GM03348 (cell line): ENCODE data around the gene ZDHHC20.

Source experiments
- DNase-seq: peaks from one replicate; pipeline ENCODE4 v3.0.0; 2012; ENCODE audit warnings: low spot score

ZDHHC20 gene

DNA sequence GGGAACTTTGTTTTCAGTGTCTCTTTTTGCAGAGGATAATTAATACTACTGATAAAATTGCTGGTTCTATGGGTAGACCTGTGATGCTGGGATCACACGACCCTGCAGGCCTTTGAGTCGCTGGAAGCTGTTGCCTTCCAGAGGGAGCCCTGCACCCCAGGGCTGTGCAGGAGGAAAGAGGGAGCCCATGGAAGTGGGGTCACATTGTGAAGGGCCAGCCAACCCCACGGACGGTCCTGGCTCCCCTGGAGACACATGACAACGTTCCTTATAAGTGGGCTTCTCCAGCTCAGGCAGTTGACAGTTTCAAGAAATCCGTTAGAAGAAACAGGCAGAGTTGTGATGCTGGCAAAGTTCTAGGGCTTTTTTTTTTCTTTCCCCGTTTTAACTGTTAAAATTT, 98.0 kb downstream of the ZDHHC20 start:
- DNase-seq = no peak

DNA sequence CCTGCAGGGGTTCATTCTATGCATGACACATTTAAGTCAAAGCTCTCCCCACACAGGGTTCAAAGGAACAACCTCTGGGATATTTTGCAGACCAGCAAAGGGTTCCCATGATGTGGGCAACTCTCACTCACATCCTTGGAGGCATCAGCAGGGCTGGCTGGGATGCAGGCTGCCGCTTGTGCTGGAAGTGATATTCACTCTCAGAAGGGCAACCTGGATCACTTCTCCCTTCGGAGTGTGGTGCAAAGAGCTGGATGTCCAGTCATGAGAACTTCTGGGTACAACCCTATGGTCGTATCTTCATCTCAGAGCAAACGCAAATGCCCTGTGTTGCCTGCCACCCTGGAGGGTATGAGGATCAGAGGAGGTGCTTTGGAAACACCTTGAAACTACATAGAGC, 98.6 kb downstream of the ZDHHC20 start:
- no peak for DNase-seq

DNA sequence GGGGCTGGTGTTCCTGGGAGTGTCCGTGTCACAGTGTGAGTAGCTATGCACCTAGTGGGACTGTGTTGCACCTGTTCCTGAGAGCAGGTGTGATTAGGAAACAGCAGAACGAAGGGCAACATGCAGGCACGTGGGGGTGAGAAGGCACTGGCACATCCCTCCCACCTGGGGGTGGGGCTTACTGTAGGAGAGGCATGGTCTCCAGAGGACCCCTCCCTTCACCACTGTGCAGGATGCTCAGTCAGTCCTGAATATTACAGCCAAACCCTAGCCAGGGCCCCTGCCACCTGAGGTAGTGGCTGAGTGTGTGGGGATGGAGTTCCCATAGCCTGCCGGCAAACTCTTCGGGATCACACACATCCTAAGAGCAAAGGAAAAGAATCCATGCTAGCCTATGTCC, 99.2 kb downstream of the ZDHHC20 start:
- no peak for DNase-seq

DNA sequence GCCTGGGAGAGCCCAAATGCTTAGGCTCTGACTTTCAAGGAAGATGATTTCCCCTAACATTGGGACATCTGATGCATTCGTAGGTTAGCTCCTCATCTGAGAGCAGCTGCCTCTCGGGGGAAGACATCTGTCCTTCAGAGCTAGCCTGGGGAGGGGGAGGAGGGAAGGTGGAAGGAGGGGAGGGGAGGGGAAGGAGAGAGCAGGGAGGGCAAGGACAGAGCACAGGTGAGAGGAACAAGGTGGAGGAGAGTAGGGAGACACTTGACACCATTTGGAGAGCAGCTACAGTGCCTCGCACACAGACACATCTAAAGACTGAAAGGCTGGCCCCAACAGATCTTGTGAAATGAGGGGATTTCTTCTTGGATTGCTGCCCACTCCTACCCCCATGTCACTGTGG, 103.8 kb downstream of the ZDHHC20 start:
- DNase-seq = no peak

DNA sequence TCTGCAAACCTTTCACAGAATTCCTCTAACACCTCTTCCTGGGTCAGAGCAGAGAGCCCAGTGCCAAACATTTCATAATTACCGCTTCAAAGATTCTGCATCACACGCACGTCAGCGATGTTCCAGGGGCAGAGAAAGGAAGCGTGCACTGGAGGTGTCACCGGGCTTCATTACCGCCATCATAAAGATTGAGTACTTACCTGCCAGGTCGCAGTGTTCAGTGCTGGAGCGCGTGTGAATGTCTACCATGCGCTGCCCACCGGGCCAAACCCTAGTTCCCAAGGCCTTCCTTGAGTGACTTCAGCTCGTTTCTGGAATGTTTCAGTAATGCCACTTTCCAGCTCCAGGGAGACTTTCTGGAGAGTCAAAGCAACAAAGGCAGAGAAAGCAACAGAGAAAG, 104.4 kb downstream of the ZDHHC20 start:
- DNase-seq = no peak

DNA sequence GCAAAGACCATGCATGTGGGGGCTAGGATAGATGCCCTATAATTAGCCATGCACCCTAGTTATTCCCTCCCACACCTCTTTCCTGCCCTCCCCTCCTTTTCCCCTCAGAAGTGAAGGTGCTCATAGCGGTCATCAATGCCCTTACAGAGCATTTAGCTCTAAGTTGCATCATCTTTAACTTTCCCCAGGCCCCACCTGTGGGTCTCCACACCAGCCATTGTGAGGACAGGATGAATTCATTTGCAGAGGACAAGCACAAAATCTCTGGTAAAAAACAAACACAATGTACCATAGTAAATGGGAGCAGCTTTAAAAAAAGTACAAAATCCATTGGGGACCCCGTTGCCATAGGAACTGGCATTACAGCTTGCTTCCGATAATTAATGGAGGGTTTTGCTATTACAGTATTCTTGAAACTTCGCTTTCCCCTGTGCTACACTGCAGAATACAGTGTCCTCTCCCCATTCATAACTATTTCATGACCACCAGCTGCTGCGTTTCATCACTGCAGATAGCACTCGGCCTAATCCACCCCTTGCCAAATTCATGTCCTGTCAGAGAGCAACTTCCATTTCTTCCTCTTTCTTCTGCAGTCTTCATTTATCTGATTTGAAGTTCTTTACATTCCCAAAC, 110.5 kb downstream of the ZDHHC20 start:
- no peak for DNase-seq

DNA sequence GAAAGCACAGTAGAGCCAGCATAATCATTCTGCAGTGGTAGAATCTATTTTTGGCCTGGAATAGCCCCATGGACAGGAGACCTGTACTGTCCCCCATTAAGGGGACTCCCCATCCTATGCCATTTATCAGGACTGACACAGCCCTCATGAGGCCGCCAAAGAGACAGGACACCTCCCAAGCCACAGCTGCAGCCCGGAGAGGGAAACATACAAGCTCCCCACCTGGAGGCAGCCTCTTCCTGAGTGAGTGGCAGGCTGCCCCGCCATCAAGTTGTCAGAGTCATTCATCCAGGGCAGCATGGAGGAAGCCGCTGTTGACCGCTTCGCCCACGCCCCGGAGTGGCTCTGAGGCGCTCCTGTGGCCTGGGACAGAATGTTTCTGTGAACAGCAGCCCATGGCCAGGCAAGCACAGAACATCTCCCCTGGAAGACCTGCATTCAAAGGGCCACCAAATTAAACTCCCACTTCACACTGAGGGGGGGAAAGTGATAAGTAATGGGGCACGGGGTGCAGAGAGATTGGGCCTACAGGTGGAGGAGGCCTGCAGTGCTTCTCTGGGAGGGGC, 111.3 kb downstream of the ZDHHC20 start:
- no peak for DNase-seq

DNA sequence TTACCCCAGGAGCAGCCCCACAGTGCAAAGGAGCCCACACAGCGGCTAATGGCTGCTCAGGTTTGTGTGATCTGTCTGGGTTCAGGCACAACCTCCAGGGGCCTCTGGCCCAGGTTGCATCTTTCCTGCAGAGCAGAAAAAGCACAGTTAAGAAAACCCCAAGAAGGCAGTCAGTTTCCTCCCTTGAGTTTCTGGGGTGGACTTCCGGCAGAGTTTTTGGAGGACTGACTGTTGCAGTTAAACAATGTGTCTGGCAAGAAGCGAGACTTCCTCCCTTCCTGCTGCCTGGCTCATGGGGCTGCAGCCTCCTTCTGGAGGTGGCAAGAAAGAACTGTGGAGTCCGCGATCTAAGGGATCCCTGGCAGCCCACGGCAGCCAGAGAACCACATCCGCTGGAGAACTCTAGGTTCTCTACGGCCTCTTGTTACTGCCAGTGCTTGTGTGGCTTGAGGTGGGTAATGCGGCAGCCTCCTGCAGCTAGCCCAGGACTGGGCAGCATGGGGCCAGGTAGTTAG, 114.4 kb downstream of the ZDHHC20 start:
- no peak for DNase-seq

DNA sequence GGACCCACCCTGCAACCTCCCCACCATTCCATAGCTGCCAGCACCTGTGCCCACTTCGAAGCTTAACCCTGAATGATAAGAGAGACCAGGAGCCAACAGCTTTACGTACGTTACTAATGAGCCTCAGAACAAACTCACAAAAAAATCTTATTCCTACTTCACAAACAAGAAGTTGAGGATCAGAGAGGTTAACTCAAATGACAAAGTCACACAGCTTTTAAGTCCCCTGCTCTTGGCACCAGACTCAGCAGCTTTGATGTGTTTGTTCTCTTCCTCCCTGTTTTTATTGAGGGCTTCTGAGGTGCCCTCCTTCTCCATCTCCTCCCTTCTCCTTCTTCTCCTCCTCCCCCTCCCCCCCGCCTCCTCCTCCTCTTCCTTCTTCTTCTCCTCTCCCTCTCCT, 115.4 kb downstream of the ZDHHC20 start:
- no peak for DNase-seq

DNA sequence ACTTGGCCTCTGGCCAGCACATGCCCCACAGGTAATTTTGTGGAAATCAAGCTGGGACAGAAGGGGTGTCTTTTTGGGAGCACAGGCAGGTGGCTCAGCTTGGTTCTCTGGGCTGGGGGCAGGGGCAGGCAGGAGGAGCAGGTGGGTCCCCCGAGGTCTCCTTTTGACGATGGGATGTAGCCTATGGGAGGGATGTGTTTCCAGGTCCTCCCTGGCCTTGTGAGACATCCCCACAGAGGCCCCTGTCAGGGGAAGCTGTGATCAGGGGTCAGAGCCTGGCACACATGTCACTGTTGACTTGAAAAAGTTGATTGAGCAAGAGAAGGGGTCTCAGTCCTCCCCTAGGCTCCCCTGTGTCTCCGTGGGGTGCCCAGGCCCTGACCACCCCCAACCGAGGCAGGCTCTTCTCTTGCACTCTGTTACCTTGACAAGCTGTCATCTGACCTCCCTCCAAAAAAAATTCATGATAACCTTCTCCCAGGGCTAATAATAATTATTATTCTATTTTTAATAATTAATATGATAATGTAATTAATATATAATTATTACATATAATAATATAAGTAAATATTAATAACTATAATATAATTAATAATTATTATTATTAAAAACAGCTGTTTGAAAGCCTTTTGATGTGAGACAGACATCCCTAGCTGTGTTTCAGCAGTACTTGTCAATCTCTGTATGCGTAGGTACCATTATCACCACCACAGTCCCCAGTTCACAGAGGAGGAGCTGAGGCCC, 116.2 kb downstream of the ZDHHC20 start:
- DNase-seq = no peak

DNA sequence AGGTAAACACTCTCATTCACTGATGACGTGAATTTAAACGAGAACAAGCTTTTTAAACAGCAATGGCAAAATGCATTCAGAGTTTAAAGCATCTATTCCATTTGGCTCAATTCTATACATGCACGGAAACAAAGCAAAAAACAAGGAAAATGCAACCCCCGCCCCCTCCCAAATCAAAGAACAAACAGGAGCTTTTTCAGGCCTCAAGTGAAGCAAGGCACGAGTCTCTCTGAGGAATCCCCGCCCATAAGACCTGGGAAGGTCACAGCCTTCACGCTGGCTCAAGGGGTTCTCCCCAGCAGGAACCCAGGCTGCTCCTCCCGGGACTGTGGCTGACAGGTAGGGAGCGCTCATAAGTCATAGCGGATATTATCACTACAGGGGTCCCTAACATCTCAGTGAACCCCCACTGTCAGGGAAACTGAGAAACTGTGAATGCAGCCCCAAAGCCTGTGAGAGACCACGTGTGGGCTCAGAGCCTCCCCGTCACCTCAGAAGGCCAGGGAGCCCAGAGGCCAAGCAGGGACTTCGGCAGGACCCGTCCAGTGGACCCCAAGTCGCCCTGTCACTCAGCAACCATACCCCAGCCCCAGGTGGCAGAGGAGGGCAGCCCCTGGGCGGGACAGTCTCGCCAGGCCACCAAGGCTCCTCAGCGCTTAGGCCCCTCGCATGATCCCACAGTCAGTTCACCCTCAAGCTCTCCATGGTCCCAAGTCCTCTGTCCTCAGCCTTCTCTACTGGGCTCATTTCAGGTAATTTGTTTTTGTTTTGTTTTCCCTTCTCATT, 117.3 kb downstream of the ZDHHC20 start:
- no peak for DNase-seq

DNA sequence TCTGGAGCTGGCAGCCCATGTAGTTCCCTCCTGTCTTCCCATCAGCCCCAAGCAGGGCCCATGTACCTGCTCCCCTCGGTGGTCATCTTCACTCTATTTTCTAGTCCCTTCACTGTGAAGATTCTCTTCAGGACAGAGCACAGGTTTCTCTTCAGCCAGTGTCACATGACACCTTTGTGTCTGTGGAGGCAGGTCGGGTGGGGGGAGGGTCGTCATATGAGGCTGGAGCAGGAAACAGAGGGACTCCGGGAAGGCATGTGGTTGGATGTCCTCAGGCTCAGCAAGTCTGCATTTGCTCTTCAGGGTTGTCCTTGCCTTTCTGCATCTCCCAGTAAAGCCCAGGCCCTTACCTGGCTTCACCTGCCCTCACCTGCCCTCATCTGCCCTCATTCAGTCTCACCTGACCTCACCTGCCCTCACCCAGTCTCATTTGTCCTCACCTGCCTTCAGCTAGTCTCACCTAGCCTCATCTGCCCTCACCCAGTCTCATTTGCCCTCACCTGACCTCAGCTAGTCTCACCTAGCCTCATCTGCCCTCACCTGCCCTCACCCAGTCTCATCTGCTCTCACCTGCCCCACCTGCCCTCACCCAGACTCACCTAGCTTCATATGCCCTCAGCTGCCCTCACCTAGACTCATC, 120.3 kb downstream of the ZDHHC20 start:
- no peak for DNase-seq

DNA sequence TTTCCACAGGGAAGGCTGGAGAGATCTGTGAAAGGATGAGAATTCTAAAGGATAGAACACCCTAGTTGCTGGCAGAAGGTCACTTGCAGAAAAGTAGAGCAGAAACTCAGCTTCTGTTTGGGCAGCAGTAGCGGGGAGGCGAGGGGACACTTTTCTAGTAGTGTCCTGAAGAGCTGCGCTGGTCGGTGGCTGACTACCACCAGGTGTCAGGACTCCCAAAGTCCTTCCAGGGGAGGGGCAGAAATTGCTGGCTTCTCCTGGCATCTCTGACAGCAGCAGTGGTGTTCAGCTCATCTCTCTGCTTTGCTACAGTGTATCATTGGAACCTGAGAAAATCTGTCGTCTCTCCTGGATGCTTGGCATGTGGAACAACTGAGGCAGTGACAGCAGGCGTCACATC, 120.9 kb downstream of the ZDHHC20 start:
- DNase-seq = no peak

DNA sequence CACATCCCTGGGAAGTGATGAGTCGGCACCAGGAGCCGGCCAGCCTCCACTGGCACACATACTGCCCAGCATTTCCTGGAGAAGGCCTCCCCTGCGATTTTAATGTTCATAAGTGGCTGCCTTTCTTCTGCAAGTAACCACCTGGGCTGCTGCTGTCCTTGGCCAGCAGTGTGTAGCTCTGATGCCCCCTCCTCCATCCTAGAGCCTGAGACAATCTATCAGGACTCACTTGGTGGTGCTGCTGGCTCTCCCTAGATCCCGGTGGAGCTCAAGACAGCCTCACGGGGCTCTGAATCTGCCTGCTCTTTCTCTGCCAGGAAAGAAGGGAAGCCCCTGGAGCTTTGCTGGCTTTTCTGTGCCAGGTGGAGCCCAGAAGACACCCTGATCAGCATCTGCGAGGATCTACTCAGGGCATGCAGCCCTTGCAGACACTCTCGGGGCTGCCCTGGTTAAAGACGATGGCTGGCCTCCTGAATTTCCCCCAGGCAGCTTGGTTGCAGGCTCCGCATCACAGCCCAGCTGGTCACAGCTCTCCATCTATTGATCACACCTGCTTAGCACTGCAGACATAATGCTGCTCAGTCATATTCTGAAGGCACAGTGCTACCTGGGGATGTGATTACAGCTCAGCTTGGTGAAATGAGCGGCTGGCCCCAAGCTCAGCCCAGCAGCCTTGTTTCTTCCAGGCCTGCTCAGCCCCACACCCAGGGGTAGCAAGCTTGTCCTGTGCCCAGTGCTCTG, 122.3 kb downstream of the ZDHHC20 start:
- no peak for DNase-seq

DNA sequence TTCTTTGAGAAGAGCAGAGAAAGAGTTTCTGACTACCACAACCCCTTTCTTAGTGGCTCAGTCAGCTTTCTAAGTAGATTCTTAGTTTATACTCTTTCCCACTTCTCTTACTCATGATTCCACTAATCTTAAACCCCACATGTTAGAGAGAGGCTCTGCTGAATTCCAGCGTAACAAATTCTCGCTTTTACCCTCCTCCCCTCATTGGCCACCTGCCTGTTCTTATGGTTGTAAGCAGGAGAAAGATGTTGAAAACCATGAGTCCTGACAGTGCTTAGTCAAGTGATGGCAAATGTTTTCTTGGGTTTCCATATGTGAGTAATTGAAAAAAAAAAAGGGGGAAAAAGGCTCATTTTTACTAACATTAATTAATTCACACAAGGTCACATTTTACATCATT, 125.9 kb downstream of the ZDHHC20 start:
- no peak for DNase-seq

DNA sequence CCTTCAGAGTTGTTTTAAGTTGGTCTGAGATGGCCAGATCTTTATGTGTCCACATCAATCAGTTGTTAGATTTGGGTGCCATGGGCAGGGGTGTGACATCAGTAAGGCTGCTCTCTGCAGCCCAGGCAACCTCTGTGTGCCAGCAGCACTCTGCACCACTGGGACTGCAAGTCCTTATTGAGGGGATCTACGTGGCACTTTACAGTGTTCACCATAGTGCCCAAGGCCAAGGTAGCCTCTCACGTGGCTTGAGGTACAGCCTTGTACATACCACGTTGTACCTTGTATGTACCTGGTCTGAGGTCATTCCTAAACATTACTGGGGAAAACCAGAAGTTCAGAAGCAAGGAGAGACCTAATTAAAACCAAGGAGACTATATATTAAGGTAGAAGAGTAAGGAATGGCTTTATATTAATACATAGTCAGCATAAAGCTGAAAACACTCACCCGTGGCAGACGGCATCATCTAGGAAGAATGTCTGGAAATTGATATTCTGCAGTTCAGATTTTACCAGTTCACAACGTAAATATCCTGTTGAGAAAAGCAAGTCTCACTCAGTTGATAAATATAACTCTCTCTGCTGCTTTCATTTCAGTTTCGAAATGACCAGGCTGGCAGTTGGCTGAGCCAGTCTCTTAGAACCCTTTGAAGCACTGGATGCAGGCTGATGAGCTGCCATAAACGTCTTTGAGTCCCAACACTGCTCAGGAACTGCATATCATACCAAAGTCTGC, 128.8 kb downstream of the ZDHHC20 start:
- DNase-seq = no peak

DNA sequence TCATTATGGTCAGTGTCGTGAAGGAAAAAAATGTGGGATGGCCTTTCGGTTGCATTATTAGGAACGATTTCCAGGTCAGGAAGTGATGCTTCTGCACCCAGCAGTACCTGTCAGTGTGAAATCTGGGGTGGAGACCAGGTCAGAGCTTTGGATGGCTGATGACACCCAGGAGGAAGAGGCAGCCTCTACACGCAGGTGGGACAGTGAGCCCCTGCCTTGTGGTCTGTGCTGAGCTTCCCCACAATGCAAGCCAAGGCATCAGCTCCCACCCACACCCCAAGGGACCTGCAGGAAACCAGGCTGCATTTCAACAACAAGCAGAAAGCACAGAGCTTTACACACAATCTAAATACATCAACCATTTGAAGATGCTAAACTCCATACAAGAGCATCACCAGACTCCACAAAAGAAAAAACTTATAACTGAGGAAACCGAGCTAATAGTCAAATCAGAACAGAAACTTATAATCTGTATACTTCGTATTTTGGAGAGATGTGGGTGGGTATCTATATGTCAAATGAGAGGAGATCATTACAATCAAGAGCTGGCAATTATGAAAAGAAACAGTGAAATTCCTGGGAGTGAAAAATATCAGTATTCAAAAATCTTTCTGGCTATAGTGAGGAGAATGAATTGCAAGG, 130.1 kb downstream of the ZDHHC20 start:
- DNase-seq = no peak

DNA sequence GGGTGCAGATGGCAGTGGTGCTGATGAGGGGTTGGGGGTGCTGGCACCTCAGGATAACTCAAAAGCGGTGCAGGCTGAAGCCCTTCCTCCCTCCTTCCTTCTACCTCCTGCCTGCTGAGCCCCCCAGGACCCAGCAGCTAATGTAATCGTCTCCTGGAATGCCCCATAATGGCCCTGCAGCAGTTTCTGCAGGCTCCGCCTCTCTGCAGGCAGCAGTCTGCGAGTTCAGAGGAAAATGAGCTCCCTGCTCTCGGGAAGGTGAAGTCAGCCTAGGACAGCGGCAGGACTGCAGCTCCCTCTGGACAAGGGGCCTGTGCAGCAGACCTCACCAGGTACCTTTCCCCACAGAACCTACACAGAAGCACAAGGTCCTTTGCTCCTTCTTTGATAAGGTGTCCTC, 130.9 kb downstream of the ZDHHC20 start:
- no peak for DNase-seq

DNA sequence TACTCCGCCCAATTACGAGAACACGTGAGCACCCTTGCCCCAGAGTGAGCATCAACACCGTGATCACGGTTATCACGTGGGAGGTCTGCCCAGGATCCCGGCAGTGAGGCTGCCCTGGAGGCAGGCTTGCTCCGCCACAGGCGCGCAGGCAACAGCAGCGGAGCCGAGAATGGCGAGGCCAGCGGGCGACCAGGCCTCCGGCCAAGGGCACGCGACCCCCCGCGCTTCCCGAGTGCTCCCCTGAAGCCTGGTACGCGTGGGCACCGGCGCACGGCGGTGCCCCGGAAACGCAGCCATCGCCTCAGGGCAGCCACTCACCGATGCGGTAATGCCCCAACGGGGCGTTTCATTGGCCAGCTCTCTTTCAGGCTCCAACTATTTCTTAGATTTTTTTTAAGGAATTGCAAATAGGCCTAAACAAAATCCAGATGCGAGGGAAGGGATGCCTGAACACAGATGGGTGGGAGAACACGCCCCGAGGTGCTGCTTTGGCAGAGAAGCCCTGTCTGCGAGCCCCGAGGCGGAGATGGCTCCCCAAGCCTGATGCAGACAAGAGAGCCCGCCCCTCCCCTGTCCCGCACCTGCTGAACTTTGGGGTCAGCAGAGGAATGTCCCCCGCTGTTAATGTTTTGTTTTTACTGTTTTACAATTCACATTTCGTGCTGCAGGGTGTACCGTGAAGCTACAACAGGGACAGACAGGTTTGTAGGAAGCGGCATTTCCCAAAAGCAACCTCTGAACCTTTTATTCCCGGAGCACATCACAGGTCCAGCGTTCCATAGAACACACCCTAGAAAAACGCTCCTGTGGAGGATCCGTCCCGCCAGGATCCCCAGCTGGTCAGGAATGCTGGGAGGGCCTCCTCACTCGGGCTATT, 132.7 kb downstream of the ZDHHC20 start:
- peak; percentile 82 for DNase-seq
